ENCODE data around the gene PRKCH.

Gene PRKCH

GRCh38 chr14:61543946-61544345 lies 222.6 kb downstream of the PRKCH start:
- intact Hi-C loops (cut with DNase I) = no loop called here

DNA sequence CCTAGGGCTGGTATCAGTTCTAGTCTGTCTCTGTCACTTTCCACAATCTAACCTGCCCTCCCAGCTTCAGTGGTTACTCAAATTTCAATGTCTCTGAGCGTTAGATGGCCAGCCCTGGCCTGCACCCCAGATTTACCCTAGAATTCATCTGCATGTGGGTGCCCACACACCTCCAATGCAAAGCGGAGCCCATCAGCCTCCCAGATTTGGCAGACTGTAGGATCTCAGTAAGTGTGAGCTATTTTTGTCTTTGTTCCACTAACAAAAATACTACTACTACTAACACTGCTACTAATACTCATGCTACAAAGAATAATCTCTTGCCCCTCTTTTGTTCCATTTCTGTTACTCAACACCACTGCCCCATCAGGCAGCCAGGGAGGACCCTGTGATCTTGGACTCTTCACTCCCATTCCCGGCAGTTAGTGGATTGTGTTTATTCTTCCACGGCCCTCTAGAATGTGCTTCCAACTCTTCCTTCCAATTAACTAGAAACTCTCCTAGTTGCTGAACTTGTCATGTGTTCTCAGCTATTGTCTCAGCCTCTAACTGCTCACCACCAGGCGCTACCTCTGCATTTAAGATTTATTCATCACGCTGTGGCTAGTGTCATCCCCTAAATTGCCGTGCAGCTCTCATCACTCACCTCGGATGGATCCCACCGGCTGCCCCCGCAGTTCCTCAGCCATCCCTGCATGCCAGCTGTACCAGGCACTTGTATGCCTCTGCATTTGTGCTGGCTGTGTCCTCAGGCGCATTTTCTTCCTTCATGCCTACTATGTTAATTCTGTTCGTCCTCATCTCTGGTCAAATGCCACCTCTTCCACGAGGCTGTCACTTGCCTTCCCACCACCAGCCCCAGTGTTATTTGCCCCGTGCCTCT lies 223.3 kb downstream of the PRKCH start:
- DNase-seq = peak in 5 of 42 donors; percentile 35 to 59 (median 53)

More at GRCh38 chr14:61543946-61544345, 222.6 kb downstream of the PRKCH start:
- DNase-seq = no peak

GRCh38 chr14:61545726-61546455 lies 224.5 kb downstream of the PRKCH start:
- peak in 36 of 42 donors; percentile 16 to 80 (median 56) for DNase-seq
- intact Hi-C loops (cut with DNase I) = no loop called here

More for the DNA sequence above, 223.3 kb downstream of the PRKCH start:
- intact Hi-C loops (cut with DNase I) = no loop called here

DNA sequence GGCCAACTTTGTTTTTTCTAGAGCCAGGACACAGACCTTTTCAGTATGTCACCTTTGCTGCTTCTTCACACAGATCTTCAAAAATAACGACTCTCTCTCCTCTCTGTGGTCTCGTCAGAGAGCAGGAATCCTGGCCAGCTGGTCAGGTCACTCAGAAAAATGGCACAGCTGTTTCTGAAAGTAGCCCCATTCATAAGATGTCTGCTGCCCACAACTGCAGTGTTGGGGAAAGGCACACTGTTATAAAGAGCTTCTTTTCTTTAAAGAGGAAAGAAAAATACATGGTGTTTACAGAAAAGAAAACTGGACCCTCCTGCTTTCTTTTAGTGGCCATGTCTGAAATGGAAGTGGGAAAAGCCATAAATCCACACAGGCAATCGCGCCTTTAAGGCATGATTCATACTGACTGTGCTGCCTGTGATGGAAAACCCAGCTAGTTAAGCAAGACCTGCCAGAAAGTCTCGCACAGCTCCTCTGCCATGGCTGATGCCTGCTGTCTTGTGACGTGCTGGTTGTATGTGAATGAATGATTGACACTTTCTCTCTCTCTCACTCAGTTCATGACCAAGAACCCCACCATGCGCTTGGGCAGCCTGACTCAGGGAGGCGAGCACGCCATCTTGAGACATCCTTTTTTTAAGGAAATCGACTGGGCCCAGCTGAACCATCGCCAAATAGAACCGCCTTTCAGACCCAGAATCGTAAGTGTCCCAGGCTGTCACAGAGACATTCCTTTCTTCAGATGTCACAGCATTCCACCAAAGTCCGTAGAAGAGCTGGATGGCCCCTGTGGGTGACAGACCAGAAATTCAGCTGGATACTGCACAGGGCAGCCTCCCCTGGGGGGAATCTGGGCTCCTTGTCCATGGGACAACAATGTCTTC lies 226.0 kb downstream of the PRKCH start:
- DNase-seq = no peak
- intact Hi-C loops (cut with DNase I) = no loop called here

DNA sequence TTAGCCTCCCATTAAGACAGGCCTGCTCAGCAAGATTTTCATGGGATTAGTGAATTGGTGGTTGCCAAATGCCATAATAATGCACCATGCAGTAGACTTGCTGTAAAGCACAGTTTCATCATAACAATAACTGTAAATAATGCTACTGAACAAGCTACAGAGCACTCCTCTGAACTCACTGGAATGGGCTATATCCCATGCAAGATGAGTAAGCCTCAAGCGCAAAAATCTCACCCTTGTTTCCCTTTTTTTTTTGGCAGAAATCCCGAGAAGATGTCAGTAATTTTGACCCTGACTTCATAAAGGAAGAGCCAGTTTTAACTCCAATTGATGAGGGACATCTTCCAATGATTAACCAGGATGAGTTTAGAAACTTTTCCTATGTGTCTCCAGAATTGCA lies 228.0 kb downstream of the PRKCH start:
- intact Hi-C loops (cut with DNase I) = no loop called here
- DNase-seq = no peak

DNA sequence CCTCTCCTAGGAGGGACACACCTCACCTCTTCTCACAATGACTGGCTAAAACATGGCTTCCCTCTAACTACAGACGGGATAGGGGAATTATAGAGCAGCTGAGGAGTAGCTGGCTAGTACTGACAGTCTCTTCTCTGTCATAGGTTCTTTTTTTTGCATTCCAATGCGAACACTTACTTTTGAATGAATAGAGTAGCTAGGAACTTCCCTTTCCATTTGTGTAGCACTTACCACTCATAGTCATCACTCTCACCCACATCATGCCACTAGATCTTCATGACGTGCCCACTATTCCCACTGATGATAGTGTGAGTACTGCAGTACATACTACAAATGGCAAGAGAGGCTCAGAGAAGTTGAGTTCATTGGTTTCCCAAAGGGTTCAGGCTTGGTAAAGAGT lies 230.0 kb downstream of the PRKCH start:
- intact Hi-C loops (cut with DNase I) = no loop called here
- no peak for DNase-seq

- no peak for DNase-seq
- intact Hi-C loops (cut with DNase I) = no loop called here
These were observed 230.9 kb downstream of the PRKCH start for GRCh38 chr14:61552241-61552640.

DNA sequence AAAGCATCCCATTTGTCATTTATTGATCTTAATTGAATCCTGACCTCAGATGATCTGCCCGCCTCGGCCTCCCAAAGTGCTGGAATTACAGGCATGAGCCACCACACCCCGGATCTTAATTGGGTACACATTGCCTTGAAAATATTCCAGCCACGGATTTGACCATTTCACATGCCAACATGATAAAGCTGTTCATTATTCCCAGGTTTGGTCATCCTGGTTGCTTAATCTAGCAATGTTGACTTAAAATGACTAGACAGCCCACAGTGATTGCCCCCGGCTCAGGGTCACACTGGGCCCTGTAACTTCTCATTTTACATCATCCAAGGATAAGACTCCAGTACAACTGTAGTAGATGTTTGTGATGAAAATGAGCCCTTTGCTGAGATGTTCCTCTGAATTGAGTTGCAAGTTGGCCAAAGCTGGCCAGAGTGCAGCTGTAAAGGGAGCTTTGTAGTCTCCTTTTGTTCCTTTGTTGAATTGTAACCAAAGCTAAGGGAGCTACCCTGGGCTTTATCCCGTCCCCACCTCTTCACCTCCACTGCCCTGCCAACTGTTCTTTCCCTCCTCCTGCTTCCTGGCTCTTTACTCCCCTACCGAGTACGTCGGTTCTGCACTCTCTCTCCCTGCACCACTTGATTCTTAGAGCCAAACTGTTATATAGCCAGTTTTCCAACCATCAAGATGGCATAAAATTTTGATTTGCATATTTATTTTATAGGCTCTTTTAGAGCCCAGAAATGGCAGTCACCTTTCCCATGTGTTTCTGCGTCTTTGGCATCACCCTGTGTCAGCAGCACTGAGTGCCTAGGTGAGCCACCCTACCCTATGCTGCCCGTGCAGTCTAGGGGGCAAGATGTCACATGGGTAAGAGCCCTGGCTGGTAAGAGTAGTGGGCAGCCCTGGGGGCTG lies 232.6 kb downstream of the PRKCH start:
- intact Hi-C loops (cut with DNase I) = no loop called here
- DNase-seq = no peak

GRCh38 chr14:61555056-61555838 lies 233.9 kb downstream of the PRKCH start:
- DNase-seq = no peak
- intact Hi-C loops (cut with DNase I) = no loop called here

DNA sequence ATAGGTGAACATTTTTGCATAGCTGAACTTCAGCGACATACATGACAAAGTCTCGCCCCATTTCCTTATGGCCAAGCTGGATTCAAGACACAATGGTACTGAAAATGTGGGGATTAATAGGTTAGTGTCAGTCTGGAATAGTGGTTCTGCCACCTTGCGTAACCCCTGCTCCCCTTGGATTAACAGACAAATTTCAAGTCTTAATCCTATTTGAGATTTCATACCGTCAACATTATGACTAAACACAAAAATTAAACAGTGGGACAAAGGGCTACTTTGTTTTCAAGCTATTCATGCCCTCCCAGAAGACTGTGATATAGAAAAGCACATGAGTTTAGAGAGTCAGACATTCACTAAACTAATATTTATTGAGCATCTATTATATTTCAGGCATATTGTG lies 235.1 kb downstream of the PRKCH start:
- intact Hi-C loops (cut with DNase I) = no loop called here
- DNase-seq = no peak

DNA sequence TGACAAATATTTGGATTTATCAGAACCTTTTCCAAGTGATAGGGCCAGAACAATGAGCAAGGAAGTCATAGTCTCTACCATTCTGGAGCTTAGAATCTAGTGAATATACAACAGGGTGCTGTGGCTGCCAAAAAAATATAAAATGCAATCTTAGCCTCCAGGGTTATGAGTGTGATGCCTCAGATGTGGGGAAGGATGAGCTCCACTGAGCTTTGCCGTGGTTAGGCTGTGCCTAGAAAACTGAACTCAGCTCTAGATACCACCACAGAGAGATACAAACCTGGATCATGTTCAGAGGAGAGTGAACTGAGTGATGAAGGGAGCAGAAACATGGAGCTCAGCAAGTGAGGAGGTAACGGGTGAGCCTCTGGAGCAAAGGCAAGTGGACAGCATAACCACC lies 235.9 kb downstream of the PRKCH start:
- DNase-seq = no peak
- intact Hi-C loops (cut with DNase I) = no loop called here

DNA sequence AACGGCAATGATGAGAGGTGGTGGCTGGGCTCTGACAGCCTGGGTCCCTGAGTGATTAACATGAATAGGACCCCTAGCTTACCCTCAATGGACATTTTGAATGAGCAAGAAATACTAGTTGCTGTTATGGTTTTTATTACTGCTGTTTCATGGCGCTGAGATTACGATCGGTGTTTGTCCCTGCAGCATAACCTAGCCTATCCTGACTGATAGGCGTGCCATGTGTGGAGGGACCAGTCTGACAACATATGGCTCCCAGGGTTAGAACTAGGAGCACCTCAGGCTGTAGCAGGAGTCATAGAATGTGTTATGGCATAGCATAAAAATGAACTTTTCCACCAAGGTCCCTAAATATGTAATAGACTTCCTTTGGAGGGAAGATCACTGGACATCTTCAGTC lies 236.5 kb downstream of the PRKCH start:
- no peak for DNase-seq

GRCh38 chr14:61558271-61558670 lies 236.9 kb downstream of the PRKCH start:
- no peak for DNase-seq
- intact Hi-C loops (cut with DNase I) = no loop called here

More for the DNA sequence above, 236.5 kb downstream of the PRKCH start:
- intact Hi-C loops (cut with DNase I) = no loop called here

- no peak for DNase-seq
- intact Hi-C loops (cut with DNase I) = no loop called here
These were observed 238.3 kb downstream of the PRKCH start for GRCh38 chr14:61559641-61560201.

DNA sequence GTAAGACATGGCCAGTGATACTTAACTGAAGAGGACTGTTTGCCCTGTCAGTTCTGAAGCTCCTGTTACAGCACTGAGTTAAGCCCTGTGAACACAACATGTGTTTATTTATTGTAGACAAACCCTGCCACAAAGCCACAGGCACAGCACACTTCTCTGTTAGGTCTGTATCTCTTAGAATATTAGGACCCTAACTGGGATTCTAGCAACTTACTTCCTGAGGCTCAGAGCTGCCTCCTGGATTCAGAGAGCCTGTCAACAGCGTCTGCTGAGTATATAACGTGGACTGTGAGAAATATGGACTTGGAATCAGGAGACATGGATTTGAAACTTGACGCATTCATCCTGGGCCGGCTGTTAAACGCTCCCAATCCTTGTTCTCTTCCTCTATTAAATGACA lies 238.9 kb downstream of the PRKCH start:
- DNase-seq = no peak
- intact Hi-C loops (cut with DNase I) = no loop called here

GRCh38 chr14:61561104-61561503 lies 239.7 kb downstream of the PRKCH start:
- intact Hi-C loops (cut with DNase I) = no loop called here
- DNase-seq = no peak

DNA sequence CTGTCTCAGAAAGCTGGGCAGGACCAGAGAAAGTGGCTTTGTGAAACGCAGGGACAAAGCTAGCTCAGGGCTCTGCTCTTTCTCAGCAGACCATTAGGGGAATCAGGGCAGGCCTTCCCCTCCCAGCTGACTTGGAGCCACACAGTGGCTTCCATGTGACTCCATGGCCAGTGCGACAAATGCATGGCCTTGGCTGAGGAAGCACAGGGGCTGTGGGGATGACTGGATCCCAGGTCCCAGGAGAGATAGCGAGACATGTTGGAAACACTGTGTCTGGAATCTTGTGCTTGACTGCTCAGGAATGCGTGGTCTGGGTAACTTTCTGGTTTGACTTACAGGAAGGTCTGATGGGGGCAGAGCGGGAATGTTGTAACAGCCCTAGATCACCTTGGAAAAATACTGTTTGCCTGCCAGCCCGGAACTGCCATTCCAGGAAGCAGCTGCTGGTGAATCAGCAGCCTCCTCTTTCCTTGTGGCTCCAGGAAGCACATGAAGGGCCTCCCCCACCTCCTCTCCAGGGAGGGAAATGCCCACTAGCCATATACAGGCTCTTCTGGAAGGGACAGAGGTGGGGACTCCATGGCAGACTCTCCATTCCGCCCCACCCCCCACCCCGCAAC lies 240.4 kb downstream of the PRKCH start:
- DNase-seq = peak in 25 of 42 donors; percentile 28 to 84 (median 50)
- intact Hi-C loops (cut with DNase I) = no loop called here

Data from head of caudate nucleus (tissue), 42 donors.